Sigmoid colon (tissue), 3 donors: ENCODE results near the gene LEFTY2.

ENCODE experiments used
- CTCF ChIP-seq, 4 experiments: fragments of 450-650 bp in 3 of 4; fragments of 200-600 bp in 1 of 4; IDR thresholded peaks; one replicate each; pipeline ENCODE4 v1.5.1; 2016 to 2019; ENCODE audit warnings: antibody characterized with exemption in 4 of 4, mild to moderate bottlenecking in 3 of 4, moderate library complexity in 2 of 4
- POLR2A ChIP-seq, 2 donors: fragments of 450-650 bp; IDR thresholded peaks; one replicate each; pipeline ENCODE4 v1.6.1; 2016; ENCODE audit warnings: antibody characterized with exemption in 2 of 2, mild to moderate bottlenecking in 2 of 2, moderate library complexity in 2 of 2

GRCh38 chr1:225943582-225943981 is 2.6 kb upstream of the LEFTY2 start:
- TF ChIP-seq POLR2A (IDR thresholded peaks at IDR 0.05) (no peak), CTCF (IDR thresholded peaks at IDR 0.05) (no peak)
